HG03520 (cell line): Measurements from ENCODE around the gene TP53RK.

Experiments
- ATAC-seq: cut with Tn5 transposase; IDR thresholded peaks from one replicate; pipeline ENCODE4 v1.9.1; 2021; ENCODE audit warnings: mild to moderate bottlenecking, moderate library complexity; ENCODE audit not compliant: unreplicated experiment

TP53RK gene

DNA sequence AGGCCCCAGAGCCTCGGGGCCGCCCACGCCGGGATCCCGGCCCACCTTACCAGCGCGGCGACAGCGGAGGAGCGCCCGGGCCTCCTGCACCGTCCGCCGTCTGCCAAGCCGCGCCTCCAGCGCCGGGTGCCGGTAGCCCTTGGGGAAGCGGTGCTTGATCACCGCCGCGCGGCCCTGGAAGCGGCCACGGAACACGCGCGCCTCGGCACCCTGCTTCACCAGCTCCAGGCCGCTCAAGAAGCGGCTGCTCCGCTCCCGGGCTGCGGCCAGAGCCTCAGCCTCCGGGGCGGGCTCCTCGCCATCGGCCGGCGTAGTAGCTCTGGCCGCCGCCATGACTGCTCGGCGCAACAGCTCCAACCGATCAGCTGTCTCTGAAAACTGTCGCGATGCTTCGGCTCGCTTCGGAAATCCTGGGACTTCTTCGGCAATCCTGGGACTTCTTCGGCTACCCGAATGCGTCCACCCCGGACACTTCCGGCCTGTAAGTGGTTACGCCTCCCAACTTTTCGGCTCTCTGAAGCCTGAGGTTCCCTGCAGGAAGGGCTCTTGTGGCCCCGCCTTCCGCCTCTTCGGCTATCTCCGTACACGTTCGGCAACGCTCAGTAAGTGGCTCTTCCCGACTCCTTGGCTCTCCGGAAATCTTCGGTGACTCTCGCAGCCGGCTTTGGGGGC, at the start of gene TP53RK:
Gene TP53RK, minus strand, starts transcription at position 363 of the 672 bp plus-strand sequence. Its CDS starts 30 bp downstream, at position 333.
- ATAC-seq, result peak; percentile 87

DNA sequence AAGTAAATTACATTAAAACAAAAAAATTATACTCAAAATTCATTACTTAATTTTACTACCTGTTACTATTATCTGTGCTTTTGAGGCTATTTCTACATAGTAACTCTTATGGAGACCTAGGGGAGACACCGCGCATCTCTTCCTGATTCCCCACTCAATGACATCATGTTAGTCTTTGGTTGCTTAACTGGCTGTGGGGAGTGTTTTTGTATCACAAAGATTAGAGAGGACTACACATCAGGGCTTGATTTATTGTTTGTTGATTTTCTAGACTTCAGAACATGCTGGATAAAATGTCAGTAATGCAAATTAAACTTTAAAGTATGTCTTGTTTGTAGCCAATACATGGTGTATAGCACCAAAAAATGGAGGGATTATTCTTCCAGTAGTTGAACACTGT, 46.2 kb upstream of the TP53RK start:
- ATAC-seq, result no peak

GRCh38 chr20:46731770-46732169, 42.5 kb upstream of the TP53RK start:
- ATAC-seq, result no peak

GRCh38 chr20:46725186-46726165, 36.2 kb upstream of the TP53RK start:
- ATAC-seq, result no peak

DNA sequence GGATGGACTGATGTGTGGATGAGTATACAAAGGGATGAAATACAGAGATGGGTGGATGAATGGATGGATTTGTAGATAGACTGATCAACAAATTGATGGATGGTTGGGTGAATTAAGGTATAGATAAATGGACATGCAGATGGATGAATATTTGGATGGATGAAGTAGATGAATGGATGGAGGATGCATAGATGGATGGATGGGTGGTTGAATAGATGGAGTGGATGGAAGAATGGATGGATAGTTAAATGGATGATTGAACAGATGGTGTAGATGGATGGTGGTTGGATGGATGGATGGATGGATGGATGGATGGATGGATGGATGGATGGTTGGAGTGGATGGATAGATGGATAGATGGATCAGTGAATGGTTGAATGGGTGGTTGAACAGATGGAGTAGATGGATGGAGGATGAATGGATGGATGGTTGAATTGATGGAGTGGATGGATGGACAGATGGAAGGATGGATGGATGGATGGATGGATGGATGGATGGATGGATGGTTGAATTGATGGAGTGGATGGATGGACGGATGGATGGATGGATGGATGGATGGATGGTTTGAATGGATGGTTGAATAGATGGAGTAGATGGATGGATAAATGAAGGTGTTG, 35.2 kb upstream of the TP53RK start:
- no peak for ATAC-seq

DNA sequence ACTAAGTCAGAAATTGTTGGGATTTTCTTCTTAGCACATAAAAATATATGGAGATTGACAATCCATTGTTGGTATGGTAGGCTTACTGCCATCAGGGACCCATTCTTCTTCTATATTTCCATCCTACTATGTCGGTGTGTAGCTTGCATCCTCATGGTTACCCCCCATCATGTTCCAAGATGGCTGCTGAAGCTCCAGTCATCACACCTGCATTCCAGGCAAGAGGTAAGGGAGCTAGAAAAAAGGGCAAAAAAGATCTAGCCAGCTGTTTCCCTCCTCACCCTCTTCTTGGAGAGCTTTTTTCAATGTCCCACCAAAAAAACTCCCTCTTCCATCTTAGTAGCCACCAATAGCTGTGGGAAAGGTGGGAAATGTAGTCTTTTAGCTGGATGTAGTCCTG, 33.8 kb upstream of the TP53RK start:
- no peak for ATAC-seq

GRCh38 chr20:46722450-46722849, 33.2 kb upstream of the TP53RK start:
- no peak for ATAC-seq

- no peak for ATAC-seq
Observed at GRCh38 chr20:46721476-46721875, 32.2 kb upstream of the TP53RK start.

GRCh38 chr20:46720776-46721425, 31.7 kb upstream of the TP53RK start:
- no peak for ATAC-seq

DNA sequence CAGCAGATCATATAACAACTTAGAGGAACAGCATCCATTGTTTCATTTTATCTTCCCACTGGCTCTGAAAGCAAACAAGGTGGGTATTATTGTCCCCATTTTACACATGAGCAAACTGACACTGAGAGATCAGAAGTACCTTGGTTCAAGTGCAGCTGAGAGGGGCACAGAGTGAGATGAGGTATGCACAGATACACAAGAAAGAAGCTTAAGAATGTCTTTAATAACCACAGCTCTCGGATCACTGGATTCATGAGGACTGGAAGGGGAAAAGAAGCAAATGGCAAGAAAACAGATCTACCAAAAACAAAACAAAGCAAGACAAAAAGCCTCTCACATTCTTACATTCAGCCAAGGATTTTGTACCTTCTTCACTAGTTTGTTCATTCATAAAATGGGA, 30.8 kb upstream of the TP53RK start:
- no peak for ATAC-seq

GRCh38 chr20:46717818-46718541, 28.7 kb upstream of the TP53RK start:
- no peak for ATAC-seq

- ATAC-seq, result no peak
Observed at GRCh38 chr20:46715292-46715756, 26.1 kb upstream of the TP53RK start.

- ATAC-seq, result no peak
Observed at GRCh38 chr20:46713957-46714834, 25.0 kb upstream of the TP53RK start.

DNA sequence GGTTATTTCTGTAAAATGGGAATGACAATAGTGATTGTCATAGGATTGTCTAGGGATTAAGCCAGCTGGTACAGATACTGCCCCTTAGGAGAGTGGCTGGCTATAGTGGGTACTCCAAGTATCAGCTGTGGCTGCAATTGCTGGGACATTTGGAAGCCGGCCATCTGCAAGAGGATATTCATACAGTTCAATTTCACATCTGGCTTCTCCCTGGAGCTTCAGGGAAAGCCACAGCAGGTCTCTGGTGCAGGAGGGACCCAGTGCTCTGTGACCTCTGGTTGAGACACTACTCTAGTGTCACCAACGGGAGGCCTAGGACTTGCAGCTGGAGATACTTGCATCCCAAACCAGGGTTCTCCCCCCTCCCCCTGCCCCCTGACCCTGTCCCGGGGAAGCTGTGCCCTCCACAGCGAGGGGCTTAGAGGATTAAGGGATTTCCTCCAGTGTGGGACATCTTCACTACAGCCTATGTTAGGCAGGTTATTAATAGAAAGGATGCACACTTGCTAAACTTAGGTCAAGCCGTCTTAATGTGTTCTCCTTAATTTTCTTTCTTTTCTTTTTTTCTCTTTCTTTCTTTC, 22.9 kb upstream of the TP53RK start:
- ATAC-seq, result no peak

- no peak for ATAC-seq
Observed at GRCh38 chr20:46710153-46710913, 21.1 kb upstream of the TP53RK start.

GRCh38 chr20:46709459-46710152, 20.4 kb upstream of the TP53RK start, which contains the start of gene SLC2A10:
Gene SLC2A10 (plus strand): TSS chr20:46709649. CDS start chr20:46709737, 88 bp downstream.
- ATAC-seq, result no peak

DNA sequence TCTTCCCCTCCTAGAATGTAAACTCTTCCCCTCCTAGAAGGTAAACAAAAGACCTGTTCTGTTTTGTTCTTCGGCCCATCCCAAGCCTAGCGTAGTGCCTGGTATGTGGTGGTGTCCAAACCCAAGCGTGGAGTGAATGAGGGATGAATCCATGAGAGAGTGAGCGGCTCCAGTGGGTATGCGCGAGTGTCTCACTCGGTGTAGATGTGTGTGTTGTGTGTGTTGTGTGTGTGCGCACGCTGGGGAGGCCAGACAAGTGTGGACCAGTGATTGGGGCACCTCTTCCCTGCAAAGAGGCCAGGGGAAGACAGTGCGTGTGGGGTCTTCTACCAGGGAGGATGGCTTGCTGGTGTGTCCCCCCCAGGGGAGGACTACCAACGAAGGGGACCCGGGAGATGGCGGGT, 19.8 kb upstream of the TP53RK start:
- ATAC-seq, result no peak
